ENCODE data around the gene CACNA1B.
"Not testable (repeated sequence)": the region's sequence is repeated elsewhere in the genome, so short reads cannot be mapped to it uniquely, and the experiment has no call there.

CACNA1B gene

DNA sequence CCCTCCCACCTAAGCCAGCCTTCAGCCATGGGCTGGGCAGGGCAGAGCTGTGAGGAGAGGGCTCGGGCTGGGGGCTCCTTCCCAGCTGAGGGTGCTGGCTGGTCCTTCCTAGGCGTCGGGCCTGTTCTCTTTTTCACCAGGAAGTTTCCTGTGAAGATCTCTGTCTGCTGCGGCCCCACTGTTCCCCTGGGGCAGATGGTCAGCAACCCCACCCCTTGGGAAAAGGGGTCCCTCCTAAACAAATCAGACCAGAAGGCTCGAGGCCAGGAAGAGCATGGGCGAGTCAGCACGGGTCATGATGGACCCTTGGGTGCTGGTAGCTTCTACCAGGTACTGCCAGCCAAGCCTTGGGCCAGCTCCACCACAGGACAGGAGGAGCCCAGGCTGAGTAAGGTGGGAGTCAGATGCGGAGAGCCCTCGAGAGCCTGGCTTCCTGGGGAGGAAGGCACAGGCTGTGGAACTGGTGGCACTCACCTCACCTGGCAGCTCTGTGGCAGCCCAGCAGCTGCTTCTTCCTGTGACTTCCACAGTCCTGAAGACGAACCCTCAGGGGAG is 3.5 kb downstream of the CACNA1B start:
- Histone ChIP-seq H3K36me3 (no peaks in the 10 kb centered on the region), H3K27me3 (peaks cover 46% of the 10 kb centered on the region), H3K27ac (no peak overlapping the region), H3K4me1 (ENCODE audit: control insufficient read depth in 1 of 2, insufficient read depth in 1 of 2, low read depth in 1 of 2, low read length in 1 of 2) (no peaks in the 10 kb centered on the region), H3K9me3 (no peaks in the 10 kb centered on the region), H3K4me3 (ENCODE audit: low read depth in 1 of 2, low read length in 1 of 2) (no peak overlapping the region)
- TF ChIP-seq, protein P1, sequence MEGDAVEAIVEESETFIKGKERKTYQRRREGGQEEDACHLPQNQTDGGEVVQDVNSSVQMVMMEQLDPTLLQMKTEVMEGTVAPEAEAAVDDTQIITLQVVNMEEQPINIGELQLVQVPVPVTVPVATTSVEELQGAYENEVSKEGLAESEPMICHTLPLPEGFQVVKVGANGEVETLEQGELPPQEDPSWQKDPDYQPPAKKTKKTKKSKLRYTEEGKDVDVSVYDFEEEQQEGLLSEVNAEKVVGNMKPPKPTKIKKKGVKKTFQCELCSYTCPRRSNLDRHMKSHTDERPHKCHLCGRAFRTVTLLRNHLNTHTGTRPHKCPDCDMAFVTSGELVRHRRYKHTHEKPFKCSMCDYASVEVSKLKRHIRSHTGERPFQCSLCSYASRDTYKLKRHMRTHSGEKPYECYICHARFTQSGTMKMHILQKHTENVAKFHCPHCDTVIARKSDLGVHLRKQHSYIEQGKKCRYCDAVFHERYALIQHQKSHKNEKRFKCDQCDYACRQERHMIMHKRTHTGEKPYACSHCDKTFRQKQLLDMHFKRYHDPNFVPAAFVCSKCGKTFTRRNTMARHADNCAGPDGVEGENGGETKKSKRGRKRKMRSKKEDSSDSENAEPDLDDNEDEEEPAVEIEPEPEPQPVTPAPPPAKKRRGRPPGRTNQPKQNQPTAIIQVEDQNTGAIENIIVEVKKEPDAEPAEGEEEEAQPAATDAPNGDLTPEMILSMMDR (IDR thresholded peaks at IDR 0.05), result no peak

DNA sequence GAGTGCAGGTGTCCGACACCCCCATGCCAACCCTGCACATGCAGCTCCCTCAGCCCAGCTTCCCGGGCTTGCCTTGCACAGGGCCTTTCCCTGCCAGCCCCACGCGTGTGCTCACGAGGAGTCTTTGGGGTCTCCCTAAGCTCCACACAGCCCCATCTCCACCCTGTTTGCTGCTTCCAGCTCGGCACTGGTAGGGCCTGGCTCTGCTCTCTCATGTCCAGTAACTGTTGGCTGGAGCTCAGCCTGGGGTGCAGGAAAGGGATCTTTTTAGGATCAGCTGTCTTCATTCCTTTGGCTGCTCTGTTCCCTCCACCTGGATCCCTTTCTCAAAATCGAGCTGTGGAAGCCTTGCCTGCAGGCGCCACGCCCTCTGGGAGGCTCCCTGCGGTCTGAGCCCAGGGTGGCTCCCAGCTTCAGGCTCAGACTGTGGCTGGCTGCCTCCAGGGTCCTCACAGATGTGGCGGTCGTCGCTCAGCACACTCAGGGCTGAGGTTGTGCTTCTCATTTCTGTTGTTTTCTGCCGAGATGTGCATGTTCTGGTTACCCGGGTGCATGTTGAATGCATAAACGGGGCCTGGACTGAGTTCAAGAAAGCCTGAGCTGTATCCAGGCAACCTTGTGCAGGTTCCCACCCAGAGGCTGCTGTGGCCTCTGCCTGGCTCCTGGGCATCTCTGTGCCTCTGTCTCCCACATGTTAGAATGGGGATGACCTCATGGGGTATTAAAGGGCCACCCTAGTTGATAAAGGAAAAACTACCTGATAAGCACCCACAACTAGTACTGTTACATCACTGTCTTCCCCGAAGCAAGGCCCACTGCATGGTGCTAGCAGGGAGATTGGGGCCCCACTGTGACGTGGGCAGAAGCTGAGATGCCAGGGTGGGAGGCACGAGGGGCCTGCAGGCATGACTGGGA is 4.3 kb downstream of the CACNA1B start:
- Histone ChIP-seq H3K4me3 (ENCODE audit: low read depth in 1 of 2, low read length in 1 of 2) (no peak overlapping the region), H3K4me1 (ENCODE audit: control insufficient read depth in 1 of 2, insufficient read depth in 1 of 2, low read depth in 1 of 2, low read length in 1 of 2) (no peaks in the 10 kb centered on the region), H3K27me3 (peaks cover 38% of the 10 kb centered on the region), H3K27ac (no peak overlapping the region), H3K9me3 (no peaks in the 10 kb centered on the region), H3K36me3 (no peaks in the 10 kb centered on the region)
- TF ChIP-seq, protein P1 (IDR thresholded peaks at IDR 0.05), result no peak

DNA sequence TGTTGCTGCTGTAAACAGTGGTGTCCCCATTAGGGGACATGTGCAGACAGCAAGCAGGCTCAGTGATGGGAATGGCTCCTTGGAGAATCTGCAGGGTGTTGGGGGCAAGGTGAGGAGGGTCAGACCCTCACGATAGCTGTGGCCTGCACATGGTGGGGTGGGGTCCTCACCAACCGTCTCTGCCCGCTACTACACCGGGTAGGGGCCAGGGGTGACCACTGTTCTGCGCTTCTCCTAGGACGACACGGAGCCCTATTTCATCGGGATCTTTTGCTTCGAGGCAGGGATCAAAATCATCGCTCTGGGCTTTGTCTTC is 4.9 kb downstream of the CACNA1B start:
- Histone ChIP-seq H3K4me1 (ENCODE audit: control insufficient read depth in 1 of 2, insufficient read depth in 1 of 2, low read depth in 1 of 2, low read length in 1 of 2) (no peaks in the 10 kb centered on the region), H3K4me3 (ENCODE audit: low read depth in 1 of 2, low read length in 1 of 2) (no peak overlapping the region), H3K9me3 (no peaks in the 10 kb centered on the region), H3K27ac (no peak overlapping the region), H3K36me3 (no peaks in the 10 kb centered on the region), H3K27me3 (peaks cover 31% of the 10 kb centered on the region)
- TF ChIP-seq, protein P1 (IDR thresholded peaks at IDR 0.05), result no peak

DNA sequence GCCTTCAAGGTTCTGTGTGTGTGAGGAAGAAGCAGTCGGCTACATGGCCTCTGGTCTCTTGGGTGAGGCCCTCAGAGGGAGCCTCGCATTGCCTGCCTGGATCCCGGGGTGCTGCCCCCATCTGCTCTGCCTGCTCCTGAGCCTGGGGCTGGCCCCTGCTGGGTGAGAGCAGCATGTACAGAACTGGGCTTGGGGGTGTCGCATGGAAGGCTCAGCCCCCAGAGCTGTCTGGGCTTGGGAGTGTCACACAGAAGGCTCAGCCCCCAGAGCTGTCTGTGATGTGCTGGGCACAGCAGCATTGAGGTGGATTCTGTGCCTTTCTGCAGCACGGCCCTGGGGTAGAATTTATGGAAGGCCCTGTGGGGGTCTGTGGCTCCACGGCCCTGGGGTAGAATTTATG is 6.4 kb downstream of the CACNA1B start:
- H3K27ac ChIP-seq; H3K4me3 ChIP-seq (ENCODE audit: low read depth in 1 of 2, low read length in 1 of 2); H3K9me3 ChIP-seq; H3K36me3 ChIP-seq; H3K4me1 ChIP-seq (ENCODE audit: control insufficient read depth in 1 of 2, insufficient read depth in 1 of 2, low read depth in 1 of 2, low read length in 1 of 2): not testable (repeated sequence)
- peaks cover 20% of the 10 kb centered on the region for H3K27me3 ChIP-seq

DNA sequence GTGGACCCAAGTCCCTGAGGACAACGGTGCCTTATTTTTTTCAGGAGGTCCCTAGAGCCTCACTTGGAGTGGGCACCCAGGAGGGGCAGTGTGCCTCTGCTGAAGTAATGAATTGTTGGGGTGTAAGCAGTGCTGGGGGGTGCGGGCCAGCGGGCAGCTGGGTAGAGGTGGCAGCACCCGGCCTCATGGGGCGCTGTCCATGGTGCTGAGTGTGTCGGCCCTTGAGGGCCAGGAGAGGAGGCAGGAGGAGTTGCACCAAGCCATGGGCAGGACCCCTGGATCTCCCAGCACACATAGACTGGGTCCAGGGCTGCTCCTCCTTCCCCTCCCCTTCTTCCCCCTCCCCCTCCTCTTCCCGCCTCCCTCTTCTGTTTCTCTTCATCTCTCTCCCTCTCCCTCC is 7.0 kb downstream of the CACNA1B start:
- H3K36me3 ChIP-seq; H3K4me3 ChIP-seq (ENCODE audit: low read depth in 1 of 2, low read length in 1 of 2); H3K9me3 ChIP-seq; H3K4me1 ChIP-seq (ENCODE audit: control insufficient read depth in 1 of 2, insufficient read depth in 1 of 2, low read depth in 1 of 2, low read length in 1 of 2); H3K27ac ChIP-seq: not testable (repeated sequence)
- peaks cover 14% of the 10 kb centered on the region for H3K27me3 ChIP-seq

DNA sequence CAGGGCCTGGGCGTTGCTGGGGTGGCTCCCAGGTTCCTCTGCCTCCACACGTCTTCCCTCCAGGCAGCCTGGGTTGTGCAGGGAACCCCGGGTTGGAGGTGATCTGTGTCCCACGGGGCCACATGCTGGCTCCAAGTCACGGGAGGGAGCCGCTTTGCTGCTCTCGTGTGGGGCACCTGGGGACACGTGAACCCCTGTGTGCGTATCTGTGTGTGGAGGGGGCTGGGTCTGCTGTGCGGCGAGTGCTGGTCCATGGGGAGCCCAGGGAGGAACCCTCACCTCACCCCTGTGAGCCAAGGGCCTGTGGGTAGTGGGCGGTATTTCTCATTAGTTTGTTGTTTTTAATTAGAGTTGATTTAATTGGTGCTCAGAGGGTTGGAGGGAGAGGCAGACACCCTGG is 7.5 kb downstream of the CACNA1B start:
- not testable (repeated sequence) for H3K36me3 ChIP-seq; H3K27me3 ChIP-seq; H3K4me3 ChIP-seq (ENCODE audit: low read depth in 1 of 2, low read length in 1 of 2); H3K4me1 ChIP-seq (ENCODE audit: control insufficient read depth in 1 of 2, insufficient read depth in 1 of 2, low read depth in 1 of 2, low read length in 1 of 2); H3K9me3 ChIP-seq; H3K27ac ChIP-seq

DNA sequence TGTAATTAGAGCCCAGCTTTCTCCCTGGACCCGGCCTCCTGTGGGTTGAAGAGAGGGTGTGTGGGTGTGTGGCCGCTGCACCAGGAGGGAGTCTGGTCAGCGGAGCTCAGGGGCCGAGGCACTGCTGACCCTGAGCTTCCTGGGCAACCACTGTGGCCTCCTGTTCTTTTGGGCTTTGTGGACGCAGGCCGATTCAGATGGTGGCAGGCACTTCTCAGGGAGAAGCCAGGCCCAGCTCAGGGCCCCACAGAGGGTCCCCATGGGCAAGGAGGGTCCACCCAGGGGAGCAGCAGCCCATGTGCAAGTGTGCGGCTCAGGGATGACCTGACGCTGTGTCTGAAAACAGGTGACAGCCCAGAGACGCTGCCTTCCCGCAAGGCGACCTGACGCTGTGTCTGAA is 11.0 kb downstream of the CACNA1B start:
- H3K9me3 ChIP-seq, result not testable (repeated sequence)

DNA sequence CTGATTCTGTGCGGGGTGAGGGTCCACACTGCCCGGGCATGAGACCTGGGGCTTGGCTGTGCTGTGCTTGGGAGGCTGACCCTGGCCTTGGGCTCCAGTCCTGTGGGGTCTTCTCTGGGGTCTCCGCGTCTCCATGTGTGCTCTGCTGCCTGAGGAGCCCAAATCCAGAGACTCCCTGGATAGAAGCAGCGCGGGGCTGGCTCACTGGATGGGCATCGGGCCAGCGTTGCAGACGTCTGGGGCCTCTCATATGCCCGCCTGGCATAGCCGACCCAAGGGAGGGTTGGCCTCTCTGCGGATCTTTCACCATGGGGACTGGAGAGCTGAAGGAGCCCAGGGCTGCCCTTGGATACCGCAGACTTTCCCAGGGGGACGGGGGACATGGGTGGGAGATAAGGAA is 12.4 kb downstream of the CACNA1B start:
- not testable (repeated sequence) for H3K9me3 ChIP-seq; H3K36me3 ChIP-seq; H3K27ac ChIP-seq; H3K4me1 ChIP-seq (ENCODE audit: control insufficient read depth in 1 of 2, insufficient read depth in 1 of 2, low read depth in 1 of 2, low read length in 1 of 2); H3K27me3 ChIP-seq; H3K4me3 ChIP-seq (ENCODE audit: low read depth in 1 of 2, low read length in 1 of 2)

More for the DNA sequence above, 11.0 kb downstream of the CACNA1B start:
- H3K27ac ChIP-seq; H3K27me3 ChIP-seq; H3K4me3 ChIP-seq (ENCODE audit: low read depth in 1 of 2, low read length in 1 of 2); H3K4me1 ChIP-seq (ENCODE audit: control insufficient read depth in 1 of 2, insufficient read depth in 1 of 2, low read depth in 1 of 2, low read length in 1 of 2); H3K36me3 ChIP-seq: not testable (repeated sequence)

DNA sequence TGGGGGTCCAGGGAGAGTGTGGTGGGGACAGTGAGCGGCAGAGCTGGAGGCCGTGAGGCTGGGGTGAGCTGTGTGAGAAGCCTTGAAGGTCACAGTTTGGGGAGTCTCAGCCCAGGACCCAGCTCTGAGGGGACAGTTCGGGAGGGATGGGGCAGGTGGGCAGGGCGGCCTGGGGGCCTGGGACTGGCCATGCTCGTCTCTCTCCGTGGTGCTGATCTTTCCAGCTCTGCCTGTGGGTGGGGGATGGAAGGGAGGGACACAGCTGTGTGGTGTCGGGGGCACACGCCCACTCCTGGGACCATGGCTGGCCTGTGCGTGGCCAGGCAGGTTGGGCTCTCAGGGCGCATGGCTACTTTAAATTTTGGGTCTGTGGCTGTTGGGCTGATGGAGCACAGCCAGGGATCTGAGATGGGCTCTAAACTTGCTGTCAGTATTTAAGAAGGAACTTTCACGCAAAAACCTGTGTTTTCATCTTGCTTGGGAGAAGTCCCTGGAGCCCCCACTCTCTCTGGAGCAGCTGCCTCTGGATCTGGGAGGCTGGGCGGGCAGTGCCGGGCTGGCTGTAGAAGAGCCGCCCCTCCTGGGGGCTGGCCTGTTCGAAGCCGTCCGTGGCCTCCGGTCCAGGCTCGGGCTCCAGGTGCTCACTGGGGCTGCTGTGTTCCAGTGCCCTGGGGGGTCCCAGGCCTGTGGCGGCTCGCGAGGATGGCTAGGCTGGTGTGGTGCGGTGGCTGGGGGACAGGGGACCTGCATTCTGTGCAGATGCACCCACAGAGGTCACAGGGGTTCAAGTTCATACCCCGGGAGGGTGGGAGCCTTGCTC is 13.4 kb downstream of the CACNA1B start:
- not testable (repeated sequence) for H3K27me3 ChIP-seq; H3K36me3 ChIP-seq; H3K27ac ChIP-seq; H3K4me3 ChIP-seq (ENCODE audit: low read depth in 1 of 2, low read length in 1 of 2); H3K4me1 ChIP-seq (ENCODE audit: control insufficient read depth in 1 of 2, insufficient read depth in 1 of 2, low read depth in 1 of 2, low read length in 1 of 2); H3K9me3 ChIP-seq

Data from neutrophil (primary cell).